Measurements from ENCODE around the gene GRM5.
"Not testable (repeated sequence)": the region's sequence is repeated elsewhere in the genome, so short reads cannot be mapped to it uniquely, and the experiment has no call there.

The GRM5 gene

DNA sequence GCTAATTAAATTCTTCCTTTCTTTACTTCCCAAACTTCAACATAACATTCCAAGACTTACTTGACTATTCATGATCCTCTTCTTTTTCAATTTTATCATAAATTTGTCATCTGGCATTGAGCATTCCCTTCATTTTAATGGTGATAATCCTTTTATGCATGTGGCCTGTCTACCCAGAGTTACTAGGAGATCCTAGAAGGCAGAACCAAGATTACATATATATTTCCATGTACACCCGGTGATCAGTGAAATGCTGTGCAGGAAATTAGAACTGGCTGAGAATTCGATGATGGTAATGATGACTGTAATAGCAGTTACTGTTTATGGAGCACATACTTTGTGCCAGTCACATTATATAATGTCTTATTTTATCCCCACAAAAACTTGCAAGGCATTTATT lies 104.2 kb downstream of the GRM5 start:
- not testable (repeated sequence) for DNase-seq

DNA sequence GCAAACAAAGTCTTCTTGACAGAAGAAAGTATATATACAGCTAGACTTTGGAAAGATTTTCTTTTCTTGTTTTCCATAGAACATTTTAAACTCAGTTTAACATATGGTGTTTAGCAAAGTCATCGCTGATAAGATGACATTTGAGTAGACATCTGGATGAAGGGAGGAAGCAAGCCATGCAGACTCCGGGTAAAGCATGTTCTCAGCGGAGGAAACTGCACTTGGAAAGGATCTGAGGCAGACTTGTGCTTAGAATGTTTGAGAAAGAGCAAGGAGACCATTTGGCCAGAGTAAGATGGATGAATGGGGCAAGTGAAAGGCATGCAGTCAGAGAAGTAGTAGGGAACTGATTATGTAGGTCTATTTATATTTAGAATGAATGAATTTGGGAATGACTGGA lies 105.9 kb downstream of the GRM5 start:
- DNase-seq = not testable (repeated sequence)

GRCh38 chr11:88950975-88951374 lies 114.8 kb downstream of the GRM5 start:
- no peak for DNase-seq

- not testable (repeated sequence) for DNase-seq
These were observed 116.9 kb downstream of the GRM5 start for GRCh38 chr11:88948908-88949307.

GRCh38 chr11:88947843-88948572 lies 117.8 kb downstream of the GRM5 start:
- not testable (repeated sequence) for DNase-seq

GRCh38 chr11:88929665-88930064 lies 136.1 kb downstream of the GRM5 start:
- DNase-seq = not testable (repeated sequence)

DNA sequence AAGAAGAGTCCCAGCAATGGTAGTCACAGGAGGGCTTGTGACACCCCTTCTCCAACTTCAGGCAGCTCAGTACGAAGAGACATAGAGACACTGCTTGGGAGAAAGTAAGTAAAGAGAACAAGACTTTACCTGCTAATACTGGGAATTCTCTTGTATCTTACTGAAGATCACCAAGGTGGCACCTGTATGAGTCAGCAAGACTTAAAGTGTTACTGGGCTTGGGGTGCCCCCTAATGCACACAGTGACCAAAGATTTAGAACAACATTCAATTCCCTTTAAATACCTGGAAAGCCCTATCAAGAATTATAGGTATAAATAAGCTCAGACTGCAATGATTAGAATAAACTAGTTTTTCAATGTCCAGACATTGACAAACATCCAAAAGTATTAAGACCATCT lies 148.7 kb downstream of the GRM5 start:
- not testable (repeated sequence) for DNase-seq

DNA sequence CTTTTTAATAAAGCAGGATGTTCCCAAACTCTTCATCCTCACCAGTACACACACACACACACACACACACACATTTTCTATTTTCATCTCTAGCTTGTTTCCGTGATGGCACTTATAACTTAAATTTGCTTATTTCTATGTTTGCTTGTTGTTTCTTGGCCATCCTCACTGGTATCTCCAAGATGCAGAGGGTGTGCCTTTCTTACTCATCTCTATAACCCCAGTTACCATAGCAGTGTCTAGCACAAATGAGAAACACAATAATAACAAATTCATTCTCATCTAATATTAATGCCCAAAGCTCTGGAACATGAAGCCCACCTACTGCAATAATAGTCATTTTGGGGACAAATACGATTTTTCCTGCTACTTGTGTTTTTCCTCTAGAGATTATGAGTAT lies 156.3 kb downstream of the GRM5 start:
- DNase-seq = no peak

DNA sequence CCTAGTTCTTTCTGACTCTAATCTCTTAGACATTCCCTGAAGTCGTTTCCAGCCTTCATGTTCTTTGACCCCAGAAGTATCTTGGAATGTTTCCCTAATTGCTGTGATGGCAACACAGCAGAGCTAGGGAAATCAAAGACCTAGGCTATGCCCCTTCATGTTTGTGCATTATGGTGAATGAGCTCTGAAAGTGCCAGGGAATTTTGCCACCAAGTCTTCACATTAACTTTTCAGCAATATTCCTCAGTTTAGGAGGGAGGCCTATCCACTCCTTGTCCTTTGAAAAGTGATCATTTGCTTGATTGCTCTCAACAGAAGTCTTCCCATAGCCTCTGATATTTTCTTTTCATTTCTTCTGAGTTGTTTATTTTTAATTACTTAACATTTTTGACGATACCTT lies 164.3 kb downstream of the GRM5 start:
- DNase-seq = not testable (repeated sequence)

DNA sequence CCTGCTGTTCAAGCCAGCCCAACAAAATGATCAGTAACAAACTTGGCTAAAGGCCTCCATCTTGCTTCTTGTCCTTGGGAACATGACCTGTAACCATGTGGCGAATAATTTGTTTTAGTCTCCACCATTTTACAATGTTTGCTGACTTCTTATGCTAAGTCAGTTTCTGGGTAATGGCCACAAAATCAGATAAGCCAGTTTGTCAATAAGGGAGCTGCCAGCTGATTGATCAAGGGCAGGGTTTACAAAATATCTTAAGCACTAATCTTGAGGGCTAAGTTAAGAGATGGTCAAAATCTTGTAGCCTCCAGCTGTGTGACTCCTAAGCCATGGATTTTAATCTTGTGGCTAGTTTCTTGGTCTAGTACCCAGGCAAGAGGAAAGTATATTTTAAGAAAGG lies 176.9 kb downstream of the GRM5 start:
- DNase-seq = not testable (repeated sequence)

- DNase-seq = no peak
These were observed 179.0 kb downstream of the GRM5 start for GRCh38 chr11:88886796-88887195.

DNA sequence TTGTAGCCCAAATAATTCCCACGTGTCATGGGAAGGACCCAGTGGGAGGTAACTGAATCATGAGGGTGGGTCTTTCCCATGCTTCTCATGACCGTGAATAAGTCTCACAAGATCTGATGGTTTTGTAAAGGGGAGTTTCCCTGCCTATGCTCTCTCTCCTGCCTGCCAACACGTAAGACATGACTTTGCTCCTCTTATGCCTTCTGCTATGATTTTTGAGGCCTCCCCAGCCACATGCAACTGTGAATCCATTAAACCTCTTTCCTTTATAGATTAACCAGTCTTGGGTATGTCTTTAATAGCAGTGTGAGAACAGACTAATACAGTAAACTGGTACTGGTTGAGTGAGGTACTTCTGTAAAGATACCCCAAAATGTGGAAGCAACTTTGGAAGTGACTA lies 183.0 kb downstream of the GRM5 start:
- DNase-seq = not testable (repeated sequence)

GRCh38 chr11:88861618-88862017 lies 204.2 kb downstream of the GRM5 start:
- no peak for DNase-seq

DNA sequence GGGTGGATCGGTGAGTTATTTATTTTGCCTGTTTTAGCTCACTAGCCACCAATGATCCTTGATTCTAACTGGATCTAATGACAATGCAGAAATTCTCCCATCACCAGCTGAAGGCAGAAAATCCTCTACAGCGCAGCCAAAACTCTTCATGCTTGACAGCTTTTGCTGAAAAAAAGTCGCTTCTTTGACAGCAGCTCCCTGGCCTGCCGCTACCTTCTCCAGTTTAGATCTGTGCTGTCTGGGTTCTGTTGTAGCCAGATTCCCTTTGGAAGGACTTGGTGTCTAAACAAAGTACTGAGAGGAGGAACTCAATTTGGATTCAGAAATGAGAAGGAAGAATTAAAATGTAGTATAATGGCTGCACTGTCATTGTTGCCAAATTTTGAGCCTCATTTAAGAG lies 205.4 kb downstream of the GRM5 start:
- DNase-seq = not testable (repeated sequence)

GRCh38 chr11:88853963-88854362 lies 211.8 kb downstream of the GRM5 start:
- DNase-seq = not testable (repeated sequence)

DNA sequence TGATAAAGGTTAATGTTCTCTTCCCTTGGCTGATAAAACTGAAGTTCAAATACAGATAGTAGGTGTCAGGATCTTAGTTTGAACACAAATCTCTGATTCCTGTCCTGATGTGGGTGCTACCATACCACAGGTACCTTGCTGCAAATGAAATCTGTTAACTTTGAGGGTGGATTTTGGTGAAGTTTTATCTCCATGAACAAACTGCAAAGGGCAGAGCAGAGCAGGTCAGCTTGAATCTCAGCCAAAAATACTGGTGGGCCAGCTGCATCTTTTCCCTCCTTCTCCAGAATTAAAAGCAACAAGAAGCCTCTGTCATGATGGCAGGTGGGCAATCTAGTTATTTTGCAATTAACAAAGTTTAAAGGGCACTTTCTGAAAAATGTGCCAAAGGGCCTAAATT lies 214.2 kb downstream of the GRM5 start:
- DNase-seq = not testable (repeated sequence)

DNA sequence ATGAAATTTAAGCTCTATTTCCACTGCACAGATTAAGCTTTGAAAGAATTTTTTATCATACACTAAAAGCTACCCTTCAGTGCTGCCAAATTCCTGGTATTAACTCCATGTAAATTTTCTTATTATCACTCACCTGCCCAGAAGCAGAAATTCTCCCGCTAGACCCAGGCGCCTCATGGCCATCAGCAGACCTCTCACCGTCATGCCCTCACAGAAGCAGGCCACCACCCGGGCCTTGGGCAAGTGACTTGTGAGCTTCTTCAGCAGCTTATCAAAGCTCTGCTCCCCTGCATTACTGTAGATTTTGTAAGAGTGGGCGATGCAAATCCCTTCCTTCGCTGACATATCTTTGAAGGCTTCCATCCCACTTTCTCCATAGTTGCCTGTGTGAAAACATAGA lies 216.0 kb downstream of the GRM5 start:
- DNase-seq = not testable (repeated sequence)

- DNase-seq = no peak
These were observed 216.4 kb downstream of the GRM5 start for GRCh38 chr11:88849368-88849767.

DNA sequence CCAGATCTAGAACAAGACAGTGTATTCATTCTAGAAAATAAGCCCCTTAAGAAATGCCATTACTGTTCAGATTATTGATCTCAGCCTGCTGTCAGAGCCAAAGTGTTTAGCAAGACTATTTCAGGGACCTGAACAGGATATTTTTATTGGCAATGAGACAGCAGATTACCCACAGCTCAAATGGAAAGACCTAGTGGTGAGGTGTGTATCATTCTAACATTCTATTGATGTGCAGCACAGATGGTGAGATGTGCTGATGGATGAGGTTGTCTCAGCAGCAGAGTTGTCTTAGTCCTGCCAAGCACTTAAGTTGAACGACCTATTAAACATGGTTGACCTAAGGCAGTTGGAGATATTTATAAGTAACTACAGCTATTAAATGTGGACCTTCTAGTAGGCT lies 219.5 kb downstream of the GRM5 start:
- DNase-seq = not testable (repeated sequence)

DNA sequence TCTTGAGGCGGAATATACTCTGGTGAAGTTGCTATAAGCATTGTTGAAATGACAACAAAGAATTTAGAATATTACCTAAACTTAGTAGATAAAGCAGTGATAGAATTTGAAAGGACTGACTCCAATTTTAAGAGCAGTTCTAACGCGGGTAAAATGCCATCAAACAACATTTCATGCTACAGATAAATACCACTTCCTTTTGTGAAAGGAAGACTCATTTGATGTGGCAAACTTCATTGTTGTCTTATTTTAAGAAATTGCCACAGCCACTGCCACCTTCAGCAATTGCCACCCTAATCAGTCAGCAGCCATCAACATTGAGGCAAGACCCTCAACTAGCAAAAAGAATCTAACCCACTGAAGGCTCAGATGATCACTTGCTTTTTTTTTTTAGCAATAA lies 220.8 kb downstream of the GRM5 start:
- DNase-seq = not testable (repeated sequence)

- peak; percentile 53 for DNase-seq
These were observed 221.9 kb downstream of the GRM5 start for GRCh38 chr11:88843766-88844426.

DNA sequence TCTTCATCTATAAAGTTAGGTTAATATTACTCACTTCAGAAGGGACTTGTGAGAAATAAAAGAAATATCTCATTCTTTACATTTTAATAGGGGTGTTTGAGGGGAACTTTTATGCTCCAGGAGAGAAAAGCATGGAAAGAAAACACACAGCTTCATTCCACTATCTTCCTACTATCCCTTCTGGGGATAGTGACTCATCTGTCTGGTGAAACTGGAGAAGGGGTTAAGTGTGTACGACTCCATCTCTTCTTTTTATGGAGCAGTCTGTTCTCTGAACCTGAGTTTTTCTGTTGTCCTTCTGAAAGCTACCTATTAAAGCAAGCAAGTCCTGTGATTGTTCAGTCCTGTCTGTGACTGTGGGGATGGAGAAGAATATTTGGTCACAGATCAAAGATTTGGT lies 227.6 kb downstream of the GRM5 start:
- DNase-seq = not testable (repeated sequence)

DNA sequence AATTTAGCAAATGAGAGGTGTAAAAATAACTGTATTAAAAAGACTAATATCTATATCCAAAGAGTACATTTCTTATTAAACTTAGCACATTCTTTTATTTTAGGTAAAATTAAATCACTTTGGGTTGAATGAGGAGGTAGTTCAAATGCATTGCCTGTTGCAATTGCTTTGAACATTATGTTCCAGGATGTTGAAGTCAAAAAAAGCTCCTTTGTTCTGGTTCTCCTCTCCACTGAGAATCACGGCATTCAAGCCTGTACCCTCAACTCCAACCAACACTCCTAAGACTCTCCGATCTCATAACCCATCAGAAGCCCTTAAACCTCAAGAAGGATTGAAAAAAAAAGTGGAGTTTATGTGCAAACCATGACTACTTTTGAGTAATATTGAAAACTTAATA lies 230.1 kb downstream of the GRM5 start:
- not testable (repeated sequence) for DNase-seq

GRCh38 chr11:88831303-88831890 lies 234.4 kb downstream of the GRM5 start:
- DNase-seq = no peak
